GM12891 (cell line): ENCODE measurements around the gene BRD3OS.

ENCODE experiments used
- DNase-seq: peaks from one replicate; pipeline ENCODE4 v3.0.0; 2011; ENCODE audit warnings: low spot score; ENCODE audit not compliant: insufficient read length
- FAIRE-seq: peaks from 2 replicates; lab custom pipeline; 2011; peaks lifted over from hg19 to GRCh38; lab: Jason Lieb, UNC
- PAX5 ChIP-seq: IDR thresholded peaks from 2 replicates; pipeline ENCODE4 v1.6.1; 2011; ENCODE audit warnings: low read length, moderate library complexity, mild to moderate bottlenecking; ENCODE audit not compliant: insufficient read depth, severe bottlenecking
- POLR2A ChIP-seq: IDR thresholded peaks from 2 replicates; pipeline ENCODE4 v1.6.1; 2011; ENCODE audit warnings: low read depth, low read length, control low read depth
- POLR2AphosphoS5 ChIP-seq: IDR thresholded peaks from 2 replicates; pipeline ENCODE4 v1.6.1; 2011; ENCODE audit warnings: low read depth, low read length, control low read depth
- POU2F2 ChIP-seq: IDR thresholded peaks from 2 replicates; pipeline ENCODE4 v1.6.1; 2011; ENCODE audit warnings: low read depth, mild to moderate bottlenecking, control low read depth, low read length, moderate library complexity
- SPI1 ChIP-seq: IDR thresholded peaks from 2 replicates; pipeline ENCODE4 v1.6.1; 2011; ENCODE audit warnings: low read depth, low read length, control low read depth
- TAF1 ChIP-seq: IDR thresholded peaks from 2 replicates; pipeline ENCODE4 v1.6.1; 2011; ENCODE audit warnings: low read depth, low read length, control low read depth

The BRD3OS gene

GRCh38 chr9:134043531-134043988 lies 18.3 kb downstream of the BRD3OS start:
- TF ChIP-seq POLR2AphosphoS5 (no peak), POU2F2 (no peak), SPI1 (no peak), TAF1 (no peak), POLR2A (no peak), PAX5 (no peak)
- DNase-seq, result no peak
- FAIRE-seq, result no peak

- TF ChIP-seq TAF1, result no peak
- TF ChIP-seq POLR2A, result no peak
- no peak for DNase-seq
- FAIRE-seq, result no peak
Measured at GRCh38 chr9:134044944-134045343, 19.7 kb downstream of the BRD3OS start.

- TF ChIP-seq POU2F2 (no peak), POLR2AphosphoS5 (no peak), PAX5 (no peak), TAF1 (no peak), POLR2A (no peak), SPI1 (no peak)
- no peak for FAIRE-seq
- no peak for DNase-seq
Measured at GRCh38 chr9:134045841-134046544, 20.7 kb downstream of the BRD3OS start.

- FAIRE-seq (no peak), DNase-seq (no peak)
- TF ChIP-seq SPI1 (no peak), POLR2AphosphoS5 (no peak), POLR2A (no peak), PAX5 (no peak), POU2F2 (no peak), TAF1 (no peak)
Measured at GRCh38 chr9:134046894-134047681, 21.8 kb downstream of the BRD3OS start.

- TF ChIP-seq SPI1 (no peak), POLR2AphosphoS5 (no peak), POLR2A (no peak), PAX5 (no peak), POU2F2 (no peak), TAF1 (no peak)
- FAIRE-seq (no peak), DNase-seq (no peak)
Measured at GRCh38 chr9:134047868-134048581, 22.7 kb downstream of the BRD3OS start.

- TF ChIP-seq POU2F2 (no peak), PAX5 (no peak), POLR2AphosphoS5 (no peak), SPI1 (no peak), TAF1 (no peak), POLR2A (no peak)
- DNase-seq, result no peak
- no peak for FAIRE-seq
Measured at GRCh38 chr9:134048582-134048968, 23.3 kb downstream of the BRD3OS start.

GRCh38 chr9:134049236-134049635 lies 24.0 kb downstream of the BRD3OS start:
- no peak for TF ChIP-seq SPI1
- TF ChIP-seq POU2F2, result no peak
- TF ChIP-seq POLR2AphosphoS5, result no peak
- no peak for TF ChIP-seq POLR2A
- TF ChIP-seq PAX5, result no peak
- TF ChIP-seq TAF1, result no peak
- FAIRE-seq, result no peak
- no peak for DNase-seq

GRCh38 chr9:134049772-134050588 lies 24.7 kb downstream of the BRD3OS start:
- DNase-seq, result no peak
- TF ChIP-seq POLR2A (no peak), POU2F2 (no peak), TAF1 (no peak), PAX5 (no peak), SPI1 (no peak), POLR2AphosphoS5 (no peak)
- no peak for FAIRE-seq

- FAIRE-seq (no peak), DNase-seq (no peak)
- TF ChIP-seq POU2F2 (no peak), POLR2AphosphoS5 (no peak), POLR2A (no peak), PAX5 (no peak), TAF1 (no peak), SPI1 (no peak)
Measured at GRCh38 chr9:134050726-134051125, 25.4 kb downstream of the BRD3OS start.
